CD4-positive, CD25-positive, alpha-beta regulatory T cell (primary cell): ENCODE results near the gene FBXL14. TPM values are rescaled to one million over a fixed set of nuclear protein-coding genes. Genes with fewer than 3 reads are reported as not detected.

Experiments
- ATAC-seq, 2 donors: fragments of 150-1000 bp; cut with Tn5 transposase; one replicate each; pipeline ENCODE4 v1.10.0; 2021; ENCODE audit warnings: low read depth in 2 of 2, moderate number of reproducible peaks in 2 of 2, moderate library complexity in 1 of 2
- DNase-seq, 3 donors: peaks; one replicate each; pipeline versions ENCODE4 v3.0.0 to v3.0.0-alpha.2; 2012 to 2022; ENCODE audit warnings: mixed read lengths in 1 of 3
- H3K27ac ChIP-seq: one replicate; pipeline ENCODE4 v1.7.0; 2013; ENCODE audit warnings: mild to moderate bottlenecking, low read length; ENCODE audit not compliant: insufficient read depth, poor library complexity, severe bottlenecking
- H3K27me3 ChIP-seq: one replicate; pipeline ENCODE4 v1.7.0; 2013; ENCODE audit warnings: low read length; ENCODE audit not compliant: control insufficient read depth, insufficient read depth
- H3K36me3 ChIP-seq: one replicate; pipeline ENCODE4 v1.7.0; 2013; ENCODE audit warnings: mild to moderate bottlenecking, low read length, moderate library complexity; ENCODE audit not compliant: control insufficient read depth, insufficient read depth
- H3K4me1 ChIP-seq: 2 replicates; pipeline ENCODE4 v1.7.0; 2013; ENCODE audit warnings: mild to moderate bottlenecking, low read length; ENCODE audit not compliant: insufficient read depth, control insufficient read depth, poor library complexity, severe bottlenecking
- H3K4me3 ChIP-seq: one replicate; pipeline ENCODE4 v1.7.0; 2013; ENCODE audit warnings: low read depth, mild to moderate bottlenecking, low read length, moderate library complexity
- H3K9me3 ChIP-seq, 2 experiments: 1 replicate in 1 of 2; 2 replicates in 1 of 2; pipeline ENCODE4 v1.7.0; 2013; ENCODE audit warnings: low read length in 2 of 2, mild to moderate bottlenecking in 1 of 2, moderate library complexity in 1 of 2; ENCODE audit not compliant: control insufficient read depth in 2 of 2
- H3K27ac Mint-ChIP-seq, 3 donors: one replicate each; pipeline ENCODE4 v1.8.0; 2020 to 2022; ENCODE audit warnings: mild to moderate bottlenecking in 3 of 3, mixed read lengths in 3 of 3, moderate library complexity in 2 of 3
- H3K27me3 Mint-ChIP-seq: one replicate; pipeline ENCODE4 v1.8.0; 2022; ENCODE audit warnings: mild to moderate bottlenecking, mixed read lengths
- H3K36me3 Mint-ChIP-seq: one replicate; pipeline ENCODE4 v1.8.0; 2020; ENCODE audit warnings: mixed read lengths
- H3K4me1 Mint-ChIP-seq, 4 donors: one replicate each; pipeline ENCODE4 v1.8.0; 2020 to 2022; ENCODE audit warnings: mixed read lengths in 4 of 4, mild to moderate bottlenecking in 1 of 4
- H3K4me3 Mint-ChIP-seq, 4 donors: one replicate each; pipeline ENCODE4 v1.8.0; 2020 to 2022; ENCODE audit warnings: mild to moderate bottlenecking in 4 of 4, mixed read lengths in 4 of 4, moderate library complexity in 3 of 4
- H3K9me3 Mint-ChIP-seq, 7 donors: one replicate each; pipeline ENCODE4 v1.8.0; 2020 to 2022; ENCODE audit warnings: mixed read lengths in 7 of 7, mild to moderate bottlenecking in 3 of 7, moderate library complexity in 2 of 7
- polyA plus RNA-seq, 4 donors: library from polyadenylated mRNA; unstranded; fragments of 300-500 nt; fragmentation: Illumina TruSeq; gene quantifications; one replicate each; pipeline ENCODE4 v1.2.3, GENCODE V29; 2021
- total RNA-seq: library from RNA; stranded (reverse); gene quantifications from one replicate; pipeline ENCODE4 v1.2.3, GENCODE V29; 2022

Gene FBXL14
- total and polyA plus RNA-seq, 5 donors from 2014 or later = 18.5 to 26.0 (median 23.8) TPM

- Mint-ChIP-seq H3K36me3 (no peaks in the 10 kb centered on the region), H3K27me3 (peaks cover 52% of the 10 kb centered on the region), H3K4me1 (peaks cover 4 to 12% (median 6%) of the 10 kb centered on the region in 4 donors), H3K4me3 (no peak overlapping the region), H3K9me3 (peaks cover 0 to 1% (median 0%) of the 10 kb centered on the region in 7 donors), H3K27ac (no peak overlapping the region)
- no peak for ATAC-seq
- no peak for DNase-seq
- no peaks in the 10 kb centered on the region for H3K36me3 ChIP-seq
- H3K27ac ChIP-seq = no peak overlapping the region
- H3K27me3 ChIP-seq = peaks cover 18% of the 10 kb centered on the region
- peaks cover 3% of the 10 kb centered on the region for H3K4me1 ChIP-seq
- H3K4me3 ChIP-seq = no peak overlapping the region
- no peaks in the 10 kb centered on the region for H3K9me3 ChIP-seq
Observed at GRCh38 chr12:1635301-1636095, 41.1 kb upstream of the FBXL14 start.

DNA sequence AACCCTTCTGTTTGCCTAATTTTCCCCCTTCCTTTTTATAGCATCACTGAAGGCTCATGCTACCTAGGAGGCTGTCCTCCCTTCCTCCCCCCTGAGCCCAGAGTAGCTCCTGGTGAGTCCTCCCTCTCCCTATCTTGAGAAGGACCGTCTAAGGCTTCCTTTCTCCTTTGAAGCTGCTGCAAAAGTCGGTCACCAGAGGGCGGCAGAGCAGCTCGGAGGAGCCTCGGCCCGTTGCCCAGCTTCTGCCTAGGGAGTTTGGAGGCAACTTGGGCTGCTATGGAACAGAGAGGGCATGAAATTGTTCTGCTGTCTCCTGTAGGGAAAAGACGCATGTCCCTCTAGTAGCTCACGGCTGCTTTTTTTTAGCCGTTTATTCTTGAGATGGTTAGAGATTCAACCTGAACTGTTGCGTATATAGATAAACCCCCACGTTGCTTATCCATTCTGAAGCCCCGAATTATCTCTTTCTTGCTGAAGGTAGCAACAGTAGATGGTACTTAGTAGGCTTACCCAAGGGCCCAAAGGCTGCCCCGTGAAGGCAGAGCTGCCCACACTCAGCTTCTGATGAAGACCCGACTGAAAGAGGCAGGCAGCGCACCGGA lies 40.3 kb upstream of the FBXL14 start:
- Histone ChIP-seq H3K36me3 (no peaks in the 10 kb centered on the region), H3K4me1 (peaks cover 12% of the 10 kb centered on the region), H3K27me3 (peaks cover 18% of the 10 kb centered on the region), H3K27ac (no peak overlapping the region), H3K4me3 (no peak overlapping the region), H3K9me3 (no peaks in the 10 kb centered on the region)
- H3K4me1 Mint-ChIP-seq = peaks cover 4 to 14% (median 6%) of the 10 kb centered on the region in 4 donors
- ATAC-seq (peak; percentile 44 to 54), DNase-seq (peak; percentile 22 to 61 (median 46))
- H3K27me3 Mint-ChIP-seq = peaks cover 60% of the 10 kb centered on the region
- no peaks in the 10 kb centered on the region for H3K36me3 Mint-ChIP-seq
- H3K4me3 Mint-ChIP-seq = no peak overlapping the region
- peaks cover 0 to 1% (median 0%) of the 10 kb centered on the region in 7 donors for H3K9me3 Mint-ChIP-seq
- H3K27ac Mint-ChIP-seq = no peak overlapping the region

DNA sequence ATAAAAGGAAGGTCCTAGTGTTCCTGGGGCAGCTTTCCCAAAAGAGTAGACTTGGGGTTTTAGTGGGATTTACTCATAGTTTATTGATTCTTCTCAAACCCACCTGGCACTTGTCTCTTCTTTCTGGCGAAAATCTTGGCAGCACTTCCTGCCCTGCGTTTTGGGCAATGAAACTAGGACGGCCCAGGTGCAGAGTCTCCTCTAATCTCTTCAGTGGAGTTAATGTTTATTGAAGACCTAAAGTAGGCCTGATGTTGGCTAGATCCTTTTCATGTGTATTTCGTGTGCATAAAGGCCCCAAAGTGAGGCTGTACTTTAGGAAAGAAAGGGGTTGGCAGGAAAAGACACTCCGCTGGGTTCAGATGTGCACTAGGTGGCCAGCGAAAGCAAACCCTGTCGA lies 39.8 kb upstream of the FBXL14 start:
- Histone ChIP-seq H3K4me1 (peaks cover 16% of the 10 kb centered on the region), H3K9me3 (no peaks in the 10 kb centered on the region), H3K36me3 (no peaks in the 10 kb centered on the region), H3K27ac (no peak overlapping the region), H3K4me3 (no peak overlapping the region), H3K27me3 (peaks cover 19% of the 10 kb centered on the region)
- no peak for ATAC-seq
- Mint-ChIP-seq H3K4me3 (no peak overlapping the region), H3K9me3 (peaks cover 0 to 1% (median 0%) of the 10 kb centered on the region in 7 donors), H3K36me3 (no peaks in the 10 kb centered on the region), H3K4me1 (peaks cover 4 to 20% (median 8%) of the 10 kb centered on the region in 4 donors), H3K27me3 (peaks cover 65% of the 10 kb centered on the region), H3K27ac (no peak overlapping the region)
- no peak for DNase-seq

DNA sequence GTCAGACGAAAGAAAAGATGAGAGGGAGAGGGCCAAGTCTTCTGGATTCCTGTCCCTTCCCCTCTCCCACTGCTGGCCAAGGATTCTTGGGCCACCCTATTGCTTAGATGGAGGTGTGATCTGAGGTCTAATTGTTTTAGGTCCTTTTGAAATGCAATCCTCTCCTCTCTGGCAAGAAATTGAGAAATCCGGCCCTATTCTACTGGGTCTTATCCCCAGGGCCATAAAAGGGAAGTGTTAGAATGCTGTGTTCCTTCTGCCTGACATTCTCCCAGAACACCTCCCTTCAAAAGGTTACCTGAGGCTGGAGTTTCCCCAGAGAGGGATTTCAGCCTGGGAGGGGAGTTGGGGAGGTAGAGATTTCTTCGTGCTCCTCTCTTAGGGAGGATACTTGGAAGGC lies 39.1 kb upstream of the FBXL14 start:
- Mint-ChIP-seq H3K27me3 (peaks cover 72% of the 10 kb centered on the region), H3K36me3 (no peaks in the 10 kb centered on the region), H3K27ac (no peak overlapping the region), H3K9me3 (peaks cover 0 to 1% (median 0%) of the 10 kb centered on the region in 7 donors), H3K4me3 (peak overlapping the region in 1 of 4 donors; percentile 39), H3K4me1 (peaks cover 4 to 24% (median 11%) of the 10 kb centered on the region in 4 donors)
- Histone ChIP-seq H3K27ac (no peak overlapping the region), H3K9me3 (no peaks in the 10 kb centered on the region), H3K4me3 (no peak overlapping the region), H3K36me3 (no peaks in the 10 kb centered on the region), H3K27me3 (peaks cover 22% of the 10 kb centered on the region), H3K4me1 (peaks cover 16% of the 10 kb centered on the region)
- no peak for DNase-seq
- no peak for ATAC-seq

DNA sequence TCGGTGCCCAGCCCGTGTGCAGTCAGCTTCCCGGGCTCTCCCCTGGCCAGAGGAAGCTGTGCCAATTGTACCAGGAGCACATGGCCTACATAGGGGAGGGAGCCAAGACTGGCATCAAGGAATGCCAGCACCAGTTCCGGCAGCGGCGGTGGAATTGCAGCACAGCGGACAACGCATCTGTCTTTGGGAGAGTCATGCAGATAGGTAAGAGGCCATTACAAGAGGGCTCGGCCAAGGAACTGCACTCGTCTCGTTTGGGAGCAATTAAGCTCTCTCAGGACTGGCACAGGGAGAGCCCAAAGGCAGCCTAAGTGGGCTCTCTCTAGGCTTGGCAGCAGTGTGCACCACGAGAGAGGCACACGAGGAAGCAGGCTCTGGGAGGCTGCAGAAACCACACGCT lies 38.3 kb upstream of the FBXL14 start:
- no peak for ATAC-seq
- Histone ChIP-seq H3K9me3 (no peaks in the 10 kb centered on the region), H3K36me3 (no peaks in the 10 kb centered on the region), H3K27ac (no peak overlapping the region), H3K4me1 (peaks cover 16% of the 10 kb centered on the region), H3K27me3 (peaks cover 23% of the 10 kb centered on the region), H3K4me3 (no peak overlapping the region)
- Mint-ChIP-seq H3K36me3 (no peaks in the 10 kb centered on the region), H3K4me3 (no peak overlapping the region), H3K27me3 (peaks cover 80% of the 10 kb centered on the region), H3K9me3 (peaks cover 0 to 1% (median 0%) of the 10 kb centered on the region in 7 donors), H3K27ac (no peak overlapping the region), H3K4me1 (peaks cover 4 to 24% (median 11%) of the 10 kb centered on the region in 4 donors)
- no peak for DNase-seq

DNA sequence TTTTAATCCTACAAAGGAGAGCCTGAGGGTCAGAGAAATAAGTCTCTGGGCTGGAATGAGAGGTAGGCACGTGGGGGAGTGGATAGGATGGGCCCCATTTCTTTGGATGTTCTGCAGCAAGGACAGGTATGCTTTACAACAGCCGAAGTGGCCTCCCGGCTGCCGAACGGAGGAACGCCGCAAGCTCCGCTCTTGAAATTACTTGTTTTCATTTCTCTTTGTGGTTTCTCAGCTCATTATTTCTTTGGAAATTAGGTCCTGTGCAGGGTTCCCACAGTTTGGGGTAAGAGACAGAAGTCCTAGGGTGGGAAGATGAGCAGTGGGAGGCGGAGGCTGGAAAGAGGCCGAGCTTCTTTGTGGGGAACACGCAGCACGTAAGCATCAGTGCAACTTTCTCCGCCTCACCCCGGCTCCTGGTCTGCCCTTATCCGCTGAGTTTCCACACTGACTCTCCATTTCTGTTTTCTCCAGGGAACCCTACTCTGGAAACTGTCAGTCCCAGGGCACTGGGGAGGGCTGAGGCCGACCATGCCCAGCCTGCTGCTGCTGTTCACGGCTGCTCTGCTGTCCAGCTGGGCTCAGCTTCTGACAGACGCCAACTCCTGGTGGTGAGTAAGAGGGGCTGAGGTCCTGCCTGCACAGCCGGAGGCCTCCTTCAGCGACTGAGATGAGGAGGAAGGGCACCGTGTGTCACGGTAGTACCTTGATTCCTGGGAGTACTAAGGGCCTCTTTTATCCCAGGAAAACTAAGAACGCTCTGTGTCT lies 36.6 kb upstream of the FBXL14 start:
- Histone ChIP-seq H3K27ac (no peak overlapping the region), H3K27me3 (peaks cover 27% of the 10 kb centered on the region), H3K4me3 (no peak overlapping the region), H3K36me3 (no peaks in the 10 kb centered on the region), H3K9me3 (no peaks in the 10 kb centered on the region), H3K4me1 (peaks cover 16% of the 10 kb centered on the region)
- Mint-ChIP-seq H3K36me3 (no peaks in the 10 kb centered on the region), H3K27ac (no peak overlapping the region), H3K4me1 (peaks cover 4 to 24% (median 11%) of the 10 kb centered on the region in 4 donors), H3K9me3 (peaks cover 0 to 2% (median 0%) of the 10 kb centered on the region in 7 donors), H3K4me3 (peak overlapping the region in 3 of 4 donors; percentile 65 to 75 (median 71)), H3K27me3 (peaks cover 91% of the 10 kb centered on the region)
- DNase-seq (peak in 1 of 3 donors; percentile 12), ATAC-seq (no peak)

DNA sequence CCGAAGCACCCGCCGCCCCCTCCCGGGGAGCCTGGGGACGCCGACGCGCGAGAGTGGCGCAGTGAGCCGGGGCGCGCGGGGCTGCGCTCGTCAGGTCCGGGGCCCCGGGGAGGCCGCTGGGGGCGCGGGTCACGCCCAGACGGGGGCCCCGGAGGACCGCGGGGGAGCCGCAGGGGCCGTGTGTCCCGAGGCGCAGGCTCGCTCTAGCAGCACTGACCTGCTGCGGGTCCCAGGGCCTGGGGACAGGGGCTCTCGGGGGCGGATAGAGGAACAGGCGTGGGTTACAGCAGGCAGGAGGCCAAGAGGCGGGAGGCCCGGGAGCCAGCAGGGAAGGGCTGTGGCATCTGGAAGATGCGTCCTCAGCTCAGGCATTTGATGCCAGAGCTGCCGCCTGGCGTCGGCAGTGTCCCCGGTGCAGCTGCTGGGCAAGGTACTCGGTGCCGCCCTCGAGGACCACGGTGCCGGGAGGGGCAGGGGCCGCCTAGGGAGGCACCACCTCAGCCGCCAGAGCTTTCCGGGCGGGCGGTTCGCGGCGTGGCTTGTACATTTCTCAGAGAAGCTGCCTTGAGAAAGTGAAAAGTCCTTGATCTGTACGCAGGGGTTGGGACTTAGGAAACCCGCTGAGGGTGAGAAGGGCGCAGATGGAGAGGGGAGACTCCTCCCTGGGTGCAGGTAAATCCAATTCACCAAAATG lies 35.9 kb upstream of the FBXL14 start:
- Histone ChIP-seq H3K27ac (no peak overlapping the region), H3K4me1 (peaks cover 16% of the 10 kb centered on the region), H3K27me3 (peaks cover 27% of the 10 kb centered on the region), H3K36me3 (no peaks in the 10 kb centered on the region), H3K9me3 (no peaks in the 10 kb centered on the region), H3K4me3 (no peak overlapping the region)
- H3K36me3 Mint-ChIP-seq = no peaks in the 10 kb centered on the region
- H3K4me3 Mint-ChIP-seq = peak overlapping the region in 2 of 4 donors; percentile 65 to 75
- H3K27me3 Mint-ChIP-seq = peaks cover 84% of the 10 kb centered on the region
- peaks cover 0 to 2% (median 0%) of the 10 kb centered on the region in 7 donors for H3K9me3 Mint-ChIP-seq
- DNase-seq = peak in 1 of 3 donors; percentile 27
- peak; percentile 38 to 40 for ATAC-seq
- H3K4me1 Mint-ChIP-seq = peaks cover 4 to 24% (median 11%) of the 10 kb centered on the region in 4 donors
- no peak overlapping the region for H3K27ac Mint-ChIP-seq
